ENCODE measurements around the gene CHN2.

CHN2 gene

DNA sequence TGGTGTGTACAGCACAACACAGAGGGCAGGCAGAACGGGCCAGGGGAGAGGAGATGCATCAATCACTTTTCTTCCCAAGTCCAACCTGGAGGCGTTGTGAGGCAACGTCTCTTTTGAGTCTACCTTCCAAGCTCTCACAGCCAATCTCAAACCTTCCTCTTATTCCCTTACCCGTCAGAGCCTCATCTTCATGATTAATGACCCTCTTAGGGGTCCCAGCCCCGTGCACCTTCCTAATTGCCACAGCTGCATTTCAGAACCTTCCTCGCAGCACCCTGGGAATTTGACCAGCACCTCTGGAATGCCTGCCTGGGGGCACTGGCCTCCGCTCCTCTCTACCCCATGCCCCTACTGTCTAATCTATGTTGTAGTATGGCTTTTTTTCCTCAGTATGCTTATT, 199.7 kb downstream of the CHN2 start:
- DNase-seq (ENCODE audit: low read depth, low spot score) = peak; percentile 79

DNA sequence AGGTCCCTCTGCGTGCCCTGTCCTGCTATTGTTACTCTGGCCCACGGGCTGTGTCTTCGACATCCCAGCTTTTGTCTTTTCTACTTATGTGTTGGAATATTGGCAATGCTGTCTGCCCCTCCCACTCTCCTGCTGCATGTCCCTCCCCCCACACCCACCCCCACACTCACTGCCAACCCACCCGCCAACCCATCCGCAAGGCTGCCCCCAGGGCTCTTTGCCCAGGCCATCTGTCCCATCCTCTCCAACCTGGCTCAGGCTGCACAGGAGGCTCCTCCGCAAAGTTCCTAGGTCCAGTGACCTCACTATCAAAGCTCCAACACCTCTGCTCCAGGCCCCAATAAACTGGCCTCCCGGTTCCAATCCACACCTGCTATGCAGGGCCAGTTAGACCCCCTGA, 202.0 kb downstream of the CHN2 start:
- DNase-seq (ENCODE audit: low read depth, low spot score) = no peak

DNA sequence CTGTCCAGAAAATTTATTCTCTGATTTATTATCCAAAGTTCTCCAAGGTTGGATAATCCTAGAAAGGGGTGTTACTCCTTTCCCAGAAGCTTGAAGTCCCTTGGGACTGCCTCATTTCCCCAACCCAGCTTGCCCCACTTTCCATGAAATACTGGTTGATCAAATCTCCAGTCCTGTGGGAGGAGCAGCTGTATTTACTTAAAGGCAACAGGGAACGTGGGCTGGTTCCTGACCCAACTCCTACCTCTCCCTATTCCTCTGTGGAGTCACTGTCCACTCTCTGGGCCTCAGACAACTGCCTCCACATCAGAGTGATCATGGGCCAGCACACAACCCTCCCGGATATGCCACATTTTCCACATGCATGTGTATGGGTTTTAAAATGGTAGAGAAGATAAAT, 202.8 kb downstream of the CHN2 start:
- DNase-seq (ENCODE audit: low read depth, low spot score) = no peak

DNA sequence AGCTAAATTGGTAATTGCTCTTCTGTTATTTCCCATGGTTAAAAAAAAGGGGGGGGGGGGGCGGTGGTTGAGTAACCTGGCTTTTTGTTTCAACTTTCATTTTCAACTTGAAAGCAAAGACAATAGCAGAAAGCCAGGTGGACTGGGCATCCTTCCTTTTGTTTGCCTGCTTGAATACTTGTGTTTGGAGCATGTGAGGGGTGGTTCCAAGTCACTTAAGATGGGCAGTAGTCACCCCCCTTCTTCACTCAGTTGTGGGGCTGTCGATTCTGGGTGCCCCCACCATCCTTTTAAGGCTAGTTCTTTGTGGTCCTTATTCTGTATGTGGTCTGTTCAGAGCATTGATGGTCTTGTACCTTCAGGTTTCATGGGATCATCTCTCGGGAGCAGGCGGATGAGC, 203.4 kb downstream of the CHN2 start:
- no peak for DNase-seq (ENCODE audit: low read depth, low spot score)

DNA sequence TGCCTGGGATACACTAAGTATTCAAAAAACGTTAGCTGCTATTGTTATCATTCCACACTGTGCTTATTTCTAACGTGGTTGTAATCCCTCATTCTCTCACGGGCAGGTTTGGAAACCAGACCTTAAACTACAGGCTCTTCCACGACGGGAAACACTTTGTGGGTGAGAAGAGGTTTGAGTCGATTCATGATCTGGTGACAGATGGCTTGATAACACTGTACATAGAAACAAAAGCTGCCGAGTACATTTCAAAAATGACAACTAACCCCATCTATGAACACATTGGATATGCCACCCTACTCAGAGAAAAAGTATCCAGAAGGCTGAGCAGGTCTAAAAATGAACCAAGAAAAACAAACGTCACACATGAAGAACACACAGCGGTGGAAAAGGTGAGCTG, 205.9 kb downstream of the CHN2 start:
- no peak for DNase-seq (ENCODE audit: low read depth, low spot score)

DNA sequence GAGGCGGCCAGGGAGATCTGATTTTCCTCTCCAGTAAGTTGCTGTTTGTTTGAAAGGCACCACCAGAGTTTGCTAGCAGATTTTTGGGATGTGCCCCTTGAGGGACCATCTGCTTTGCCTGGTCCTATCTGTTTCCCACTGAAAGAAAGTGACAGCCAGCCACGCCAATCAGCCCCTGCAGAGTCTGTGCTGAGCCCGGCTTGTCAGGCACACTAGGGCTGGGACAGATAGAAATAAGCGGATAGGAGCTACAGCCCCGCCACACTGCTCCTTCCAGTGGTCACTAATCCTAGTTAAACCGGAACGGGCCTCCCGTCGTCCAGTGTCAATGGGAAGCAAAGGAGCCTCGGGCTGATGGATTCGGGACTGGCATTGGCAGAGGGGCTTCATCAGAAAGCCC, 207.2 kb downstream of the CHN2 start:
- no peak for DNase-seq (ENCODE audit: low read depth, low spot score)

DNA sequence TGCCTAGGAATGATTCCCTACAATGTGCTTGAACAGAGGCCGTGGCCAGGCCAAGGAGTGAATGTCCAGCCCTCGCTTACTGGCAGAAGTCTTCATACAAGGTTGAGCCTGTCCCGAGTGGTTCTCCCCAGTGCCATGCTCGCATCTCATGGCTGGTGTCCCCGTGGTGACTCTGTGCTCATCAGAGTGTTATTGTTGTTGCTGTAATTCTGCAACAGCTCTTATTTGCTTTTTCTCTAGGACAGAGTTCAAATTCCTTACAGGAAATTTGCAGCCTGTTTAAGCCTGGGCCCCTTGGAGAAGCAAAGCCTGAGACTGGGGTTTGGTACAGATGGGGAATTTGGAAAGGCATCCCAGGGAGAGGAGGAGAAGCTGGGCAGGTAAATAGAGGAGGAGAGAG, 211.3 kb downstream of the CHN2 start:
- DNase-seq (ENCODE audit: low read depth, low spot score) = no peak

DNA sequence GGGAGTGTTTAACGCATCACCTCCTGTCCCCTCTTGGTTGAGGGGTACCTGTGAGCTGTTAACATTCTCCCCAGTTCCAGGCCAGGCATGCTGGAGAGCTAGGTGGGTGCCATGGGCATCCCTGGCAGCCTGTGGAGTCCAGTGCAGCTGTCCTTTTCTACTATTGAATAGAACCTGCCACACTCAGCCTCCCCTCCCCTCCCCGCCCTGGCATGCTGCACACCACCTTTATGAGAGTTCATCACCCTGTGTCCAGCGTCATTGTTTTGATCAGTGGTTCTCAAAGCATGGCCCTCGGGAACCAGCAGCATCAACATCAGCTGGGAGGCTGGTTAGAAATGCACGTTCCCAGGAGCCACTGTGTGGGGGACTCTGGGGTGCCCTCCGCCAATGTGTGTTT, 211.8 kb downstream of the CHN2 start:
- no peak for DNase-seq (ENCODE audit: low read depth, low spot score)

DNA sequence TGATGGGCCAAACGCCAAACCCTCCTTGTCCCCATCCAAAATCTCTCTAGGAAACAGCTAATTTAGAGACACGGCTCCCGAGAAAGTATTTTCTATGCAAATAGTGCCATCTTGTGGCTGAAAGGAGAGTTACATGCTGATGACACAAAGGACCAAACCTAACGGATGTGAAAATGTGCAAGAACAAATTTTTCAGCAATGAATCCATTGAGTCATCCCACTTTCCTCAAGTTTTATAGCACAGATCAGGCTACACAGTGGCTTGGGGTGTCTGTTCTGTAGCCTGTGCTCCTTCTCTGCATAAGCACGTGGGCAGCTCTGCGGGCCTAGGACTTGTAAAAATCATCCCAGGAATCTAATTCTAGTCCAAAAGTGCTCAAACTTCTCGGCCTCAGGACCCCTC, 214.3 kb downstream of the CHN2 start:
- DNase-seq (ENCODE audit: low read depth, low spot score) = peak; percentile 62

DNA sequence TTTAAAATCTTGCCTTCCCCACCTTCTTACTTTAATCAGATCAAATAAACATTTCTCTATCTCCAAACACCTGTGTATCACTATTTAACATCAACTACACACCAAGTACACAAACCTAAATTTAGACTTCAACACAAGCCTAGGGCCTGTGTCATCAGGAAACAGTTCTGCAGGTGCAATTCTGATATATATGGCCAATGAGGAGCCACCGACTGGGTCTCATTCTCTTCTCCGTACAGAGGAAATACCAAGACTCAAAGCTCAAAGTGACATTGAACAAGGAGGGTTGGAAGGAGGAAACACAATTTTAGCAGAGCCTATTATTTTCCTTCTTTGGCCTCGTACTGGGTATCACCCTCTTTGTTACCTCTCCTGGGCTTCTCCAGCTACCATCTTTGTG, 216.4 kb downstream of the CHN2 start:
- no peak for DNase-seq (ENCODE audit: low read depth, low spot score)

DNA sequence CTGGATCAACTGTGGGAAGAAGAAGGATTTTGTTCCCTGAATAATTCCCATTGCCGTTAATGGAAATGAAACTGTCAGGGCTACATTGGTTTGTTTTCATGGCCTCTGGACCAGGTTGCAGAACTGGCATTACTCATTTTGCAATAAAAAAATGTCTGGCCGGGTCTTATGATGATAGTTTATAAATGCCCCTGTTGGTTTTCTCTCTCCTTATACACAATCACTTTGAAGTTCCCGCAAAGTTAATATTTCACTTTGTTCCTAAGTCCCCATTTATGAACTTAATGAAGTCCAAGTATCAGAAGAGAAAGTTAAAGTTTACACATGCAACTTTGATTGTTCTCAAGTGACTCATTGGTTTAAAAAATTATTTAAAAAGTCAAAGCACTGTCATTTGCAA, 218.3 kb downstream of the CHN2 start:
- no peak for DNase-seq (ENCODE audit: low read depth, low spot score)

DNA sequence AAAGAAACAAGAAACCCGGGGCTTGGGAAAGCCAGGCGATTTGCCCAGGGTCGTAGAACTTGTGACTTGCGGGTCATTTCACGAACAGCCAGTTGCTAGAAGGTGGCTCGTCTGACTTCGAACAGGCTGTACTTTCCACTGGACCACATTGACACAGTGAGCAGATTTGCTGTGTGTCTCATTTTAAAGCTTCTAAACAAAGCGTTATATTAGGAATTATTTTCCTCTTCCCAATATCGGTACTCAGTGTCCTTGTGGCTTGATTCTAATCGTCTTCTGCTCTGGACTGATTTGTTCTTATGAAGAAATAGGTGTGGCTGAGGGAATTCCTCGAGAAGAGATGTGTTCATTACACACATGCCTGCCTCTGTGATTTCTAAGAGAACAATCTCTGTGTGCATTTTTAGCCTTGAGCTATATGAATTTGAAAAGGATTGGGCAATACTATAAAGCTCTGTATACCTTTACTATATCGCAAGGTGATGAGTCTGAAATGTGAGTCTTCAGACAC, 219.1 kb downstream of the CHN2 start:
- DNase-seq (ENCODE audit: low read depth, low spot score) = no peak

DNA sequence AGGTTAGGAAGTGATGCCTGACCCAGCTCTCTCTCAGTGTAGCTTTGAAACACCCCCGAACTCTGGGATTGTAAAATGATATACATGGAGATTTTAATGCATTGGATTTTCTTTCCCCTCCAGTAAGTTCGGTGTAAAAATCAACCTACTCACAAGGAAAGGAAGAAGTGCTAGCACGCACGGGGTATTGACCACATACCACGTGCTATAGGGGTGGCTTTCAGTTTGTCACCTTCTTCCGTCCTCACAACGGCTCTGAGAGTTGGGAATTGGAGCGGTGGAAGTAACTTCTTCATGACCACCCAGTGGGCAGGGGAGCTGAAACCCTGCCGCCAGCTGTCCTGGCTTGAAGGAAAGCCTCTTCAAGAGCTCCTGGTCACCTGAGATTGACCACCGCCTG, 219.6 kb downstream of the CHN2 start:
- DNase-seq (ENCODE audit: low read depth, low spot score) = no peak

DNA sequence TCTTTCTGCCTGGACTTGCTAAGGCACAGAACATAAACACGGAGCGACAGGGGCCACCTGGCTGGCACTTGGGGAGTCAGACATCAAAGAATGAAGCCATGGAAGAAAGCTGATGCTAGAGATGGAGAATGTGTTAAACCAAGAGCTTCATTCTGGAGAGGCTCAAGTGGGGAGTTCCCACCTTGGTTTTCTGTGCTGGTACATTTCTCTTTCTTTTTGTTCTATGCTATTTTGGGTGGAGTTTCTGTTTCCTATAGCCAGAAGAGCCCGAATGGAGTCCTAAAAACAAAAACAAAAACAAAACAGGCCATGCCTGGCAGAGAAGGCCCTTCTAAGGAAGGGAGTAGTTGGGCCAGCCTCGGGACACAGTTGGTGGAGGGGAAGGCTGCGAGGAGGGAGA, 220.6 kb downstream of the CHN2 start:
- no peak for DNase-seq (ENCODE audit: low read depth, low spot score)

DNA sequence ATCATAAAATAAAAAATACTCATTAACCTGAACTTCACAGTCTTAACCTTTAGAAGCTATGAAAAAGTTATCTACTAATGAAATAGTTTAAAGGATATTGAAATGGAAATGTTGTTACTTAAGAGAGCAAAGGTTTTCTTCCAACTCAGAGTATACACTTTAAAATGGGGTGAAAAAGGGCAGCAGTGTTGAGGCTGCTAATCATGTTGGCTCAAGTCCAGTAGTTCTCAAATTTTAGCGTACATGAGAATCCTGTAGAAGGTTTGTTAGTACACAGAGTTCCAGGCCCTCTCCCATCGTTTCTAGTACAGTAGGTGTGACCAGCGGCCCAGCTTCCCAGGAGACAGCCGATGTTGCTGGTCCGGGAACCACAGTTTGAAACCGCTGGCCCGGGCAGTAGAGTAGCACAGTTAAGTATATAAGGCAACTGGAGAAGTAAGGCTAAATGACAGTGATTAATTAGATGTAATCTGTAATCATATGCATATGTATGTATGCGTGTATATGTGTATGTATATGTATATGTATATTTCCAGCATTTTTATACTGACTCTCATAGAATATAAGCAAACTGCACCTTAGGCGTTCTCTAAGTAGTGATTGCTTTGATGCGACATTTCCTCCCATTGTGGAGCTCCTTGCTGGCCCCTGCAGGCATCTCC, 221.8 kb downstream of the CHN2 start:
- no peak for DNase-seq (ENCODE audit: low read depth, low spot score)

DNA sequence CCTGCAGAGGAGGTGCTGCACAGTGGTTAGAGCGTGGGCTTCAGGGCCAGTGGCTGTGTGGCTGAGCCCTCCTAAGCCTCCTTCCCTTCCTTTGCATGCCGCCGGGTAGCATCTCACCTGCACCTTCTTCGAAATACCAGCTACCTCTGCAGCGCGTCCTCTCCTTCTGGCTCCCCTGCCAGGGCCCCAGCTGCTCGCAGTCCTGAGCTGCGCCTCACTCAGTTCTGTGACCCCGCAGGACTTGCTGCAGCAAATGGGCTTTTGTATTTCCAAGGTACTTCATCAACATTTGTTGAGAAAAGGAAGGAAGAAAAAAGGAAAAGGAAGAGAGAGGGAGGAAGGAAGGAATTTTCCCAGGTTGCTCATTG, 222.3 kb downstream of the CHN2 start:
- DNase-seq (ENCODE audit: low read depth, low spot score) = no peak

DNA sequence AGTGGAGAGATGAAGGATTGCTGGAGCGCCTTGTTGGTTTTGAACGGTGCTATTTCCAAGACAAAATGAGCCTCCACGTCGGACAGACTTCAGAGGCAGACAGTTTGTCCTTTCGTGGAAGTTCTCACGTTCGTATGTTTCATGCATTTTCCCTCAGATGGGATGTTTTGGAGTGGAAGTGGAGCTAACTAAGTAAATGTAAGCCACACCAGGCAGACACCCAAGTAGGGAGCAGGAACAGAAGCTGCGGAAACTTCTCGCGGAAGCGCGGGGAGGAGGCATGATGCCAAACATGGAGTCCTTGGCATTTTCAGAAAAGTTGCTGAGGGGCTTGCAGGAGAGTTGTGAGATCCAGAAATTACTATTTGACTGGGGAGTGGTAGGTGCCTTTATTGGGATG, 223.5 kb downstream of the CHN2 start:
- DNase-seq (ENCODE audit: low read depth, low spot score) = no peak

DNA sequence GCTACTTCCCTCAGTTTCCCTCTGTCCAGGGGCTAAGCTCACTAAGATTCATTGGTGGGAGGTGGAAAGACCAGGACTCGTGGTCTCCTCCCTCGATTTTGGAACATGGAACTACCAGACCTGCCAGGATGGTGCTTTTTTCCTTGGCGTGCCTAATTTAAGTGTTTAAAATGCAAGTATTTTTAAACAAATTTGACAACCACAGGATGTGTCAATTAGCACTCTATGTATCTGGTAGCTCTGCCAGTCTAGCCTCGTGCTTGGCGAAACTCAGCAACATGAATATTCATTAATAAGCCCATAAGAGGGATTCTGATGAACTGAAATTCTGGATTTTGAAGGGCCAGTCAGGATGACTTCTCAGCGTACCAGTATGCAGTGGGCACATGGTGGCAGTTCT, 224.1 kb downstream of the CHN2 start:
- no peak for DNase-seq (ENCODE audit: low read depth, low spot score)

DNA sequence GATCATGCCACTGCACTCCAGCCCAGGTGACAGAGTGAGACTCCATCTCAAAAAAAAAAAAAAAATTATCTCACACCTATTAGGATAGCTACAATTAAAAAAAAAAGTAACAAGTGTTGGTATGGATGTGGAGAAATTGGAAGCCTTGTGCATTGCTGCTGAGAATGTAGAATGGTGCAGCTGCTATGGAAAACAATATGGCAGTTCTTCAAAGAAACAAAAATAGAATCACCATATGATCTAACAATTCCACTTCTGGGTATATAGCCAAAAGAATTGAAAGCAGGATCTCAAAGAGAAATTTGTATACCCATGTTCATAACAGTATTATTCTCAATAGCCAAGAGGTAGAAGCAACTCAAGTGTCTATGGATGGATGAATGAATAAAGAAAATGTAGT, 225.4 kb downstream of the CHN2 start:
- DNase-seq (ENCODE audit: low read depth, low spot score) = no peak

DNA sequence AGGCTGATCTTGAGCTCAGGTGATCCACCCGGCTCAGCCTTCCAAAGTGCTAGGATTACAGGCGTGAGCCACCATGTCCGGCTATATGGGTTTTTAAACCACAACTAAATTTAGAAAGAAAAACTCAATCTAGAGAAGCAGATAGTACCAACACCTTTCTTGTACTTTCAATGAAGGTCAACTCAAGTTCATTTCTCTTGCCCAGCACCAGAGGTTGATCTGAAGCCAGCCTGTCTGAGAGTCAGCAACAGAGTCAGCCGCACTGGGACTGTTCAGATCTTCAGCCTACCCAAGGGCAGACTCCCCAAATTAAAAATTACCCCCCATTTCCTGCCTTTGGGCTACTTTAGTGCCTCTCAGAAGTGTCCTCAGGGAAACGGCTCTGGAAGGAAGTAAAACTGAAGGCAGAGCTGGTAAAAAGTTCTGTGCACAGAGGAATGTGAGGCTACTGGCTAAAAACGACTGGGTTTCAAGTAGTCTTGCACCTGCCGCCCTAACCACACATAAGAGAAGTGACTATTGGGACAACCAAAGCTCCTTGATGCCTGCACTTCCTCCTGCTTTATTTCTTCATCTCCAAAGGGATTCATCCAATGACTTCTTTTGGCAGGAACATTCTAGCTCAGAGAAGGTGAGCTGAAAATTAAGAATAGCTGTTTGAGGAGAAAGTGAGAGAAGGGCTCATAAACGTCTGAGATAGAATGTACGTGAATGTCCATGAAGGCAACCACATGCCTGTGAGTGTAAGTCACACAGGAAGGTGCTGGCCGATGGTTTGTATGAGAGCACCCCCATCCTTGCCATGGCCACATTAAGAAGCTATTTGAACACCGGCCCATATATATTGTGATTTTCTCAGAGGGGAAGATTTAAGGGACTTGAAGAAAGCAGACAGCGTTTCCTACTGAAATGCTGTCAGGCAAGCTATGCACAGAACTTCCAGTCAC, 226.7 kb downstream of the CHN2 start:
- DNase-seq (ENCODE audit: low read depth, low spot score) = no peak

DNA sequence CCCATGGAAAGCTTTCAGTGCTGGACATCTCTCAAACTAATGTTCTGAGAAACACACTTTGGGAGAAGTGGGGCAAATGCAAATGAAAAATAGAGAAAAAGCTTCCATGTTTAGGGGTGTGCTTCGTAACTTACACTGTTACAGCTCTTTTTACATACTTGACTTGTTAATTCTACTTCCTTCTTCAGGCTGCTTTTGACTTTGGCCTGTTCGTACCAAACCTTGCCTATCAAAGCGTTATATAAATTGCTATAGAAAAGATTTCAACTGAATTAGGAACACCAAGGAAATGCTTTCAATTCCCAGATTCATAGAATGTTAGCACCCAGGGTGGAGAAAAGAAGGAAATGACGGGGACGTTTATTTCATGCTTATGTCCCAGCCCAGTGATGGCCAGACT, 228.3 kb downstream of the CHN2 start:
- no peak for DNase-seq (ENCODE audit: low read depth, low spot score)

DNA sequence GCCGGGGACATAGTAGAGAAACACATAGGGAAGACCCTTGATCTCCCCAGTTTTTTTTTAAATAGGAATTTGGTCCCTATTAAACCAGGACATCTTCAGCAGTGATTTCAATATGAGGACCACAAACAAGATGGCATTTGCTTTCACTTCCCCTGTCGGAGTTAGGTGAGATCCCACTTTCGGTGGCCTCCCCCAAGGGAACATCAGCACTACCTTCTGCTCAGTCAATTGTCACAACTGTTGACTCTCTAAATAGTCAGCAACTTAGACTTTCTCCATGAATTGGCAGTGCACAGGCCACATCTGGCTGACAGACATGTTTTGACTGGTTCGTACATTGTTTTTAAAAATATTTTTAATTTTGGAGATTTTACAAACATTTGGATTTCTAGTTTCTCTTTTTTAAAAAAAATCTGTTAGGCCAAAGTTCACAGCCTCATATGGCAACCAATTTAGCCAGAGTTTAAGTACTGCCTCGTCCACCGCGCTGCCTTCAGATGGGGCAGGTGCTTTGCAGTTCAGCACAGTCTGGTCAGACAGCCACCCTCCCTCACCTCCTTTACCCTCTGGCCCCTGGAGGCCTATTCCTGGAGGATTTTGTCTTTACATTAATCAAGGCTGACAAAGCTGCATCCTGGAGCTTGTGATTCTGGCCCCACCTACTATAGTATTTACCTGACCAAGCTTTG, 229.9 kb downstream of the CHN2 start:
- DNase-seq (ENCODE audit: low read depth, low spot score) = no peak

DNA sequence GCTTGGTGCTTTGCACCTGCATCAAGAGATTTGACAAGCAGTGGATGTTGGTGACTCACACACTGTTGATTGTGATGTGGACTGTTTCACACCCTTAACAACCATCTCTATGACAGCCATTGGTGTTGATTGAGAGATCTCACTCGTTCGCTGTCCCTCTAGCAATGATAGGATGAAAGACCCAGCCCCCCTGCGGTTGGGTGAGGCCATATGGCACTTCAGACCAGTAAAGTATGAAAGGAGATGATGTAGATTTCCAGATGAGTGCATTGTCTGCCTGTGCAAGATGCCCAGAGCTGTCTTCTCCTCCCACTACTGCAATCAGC, 230.4 kb downstream of the CHN2 start:
- DNase-seq (ENCODE audit: low read depth, low spot score) = no peak

All from ELF-1 (cell line).